Endothelial cell of coronary artery (primary cell): Measurements from ENCODE around the gene IGF1. TPM values are rescaled to one million over a fixed set of nuclear protein-coding genes. Genes with fewer than 3 reads are reported as not detected.

Source experiments
- total RNA-seq: library from RNA; depleted of rRNA; stranded (reverse); fragments of >200 nt; gene quantifications from 2 replicates; pipeline ENCODE4 v1.2.3, GENCODE V29; 2014

The IGF1 gene
- total RNA-seq = 0.09 and 0.28 TPM in 2 replicates

GRCh38 chr12:102480406-102480805 is at the start of gene IGF1:
Gene IGF1 (minus strand): TSS chr12:102480563. CDS start chr12:102480381, 182 bp downstream.

